ENCODE results near the gene LLGL1. TPM values are rescaled to one million over a fixed set of nuclear protein-coding genes. Genes with fewer than 3 reads are reported as not detected.

Gene LLGL1
- polyA plus RNA-seq, 2 of the 4 experiments (the other 2 are of a cell fraction) = 11.2 to 19.3 TPM

DNA sequence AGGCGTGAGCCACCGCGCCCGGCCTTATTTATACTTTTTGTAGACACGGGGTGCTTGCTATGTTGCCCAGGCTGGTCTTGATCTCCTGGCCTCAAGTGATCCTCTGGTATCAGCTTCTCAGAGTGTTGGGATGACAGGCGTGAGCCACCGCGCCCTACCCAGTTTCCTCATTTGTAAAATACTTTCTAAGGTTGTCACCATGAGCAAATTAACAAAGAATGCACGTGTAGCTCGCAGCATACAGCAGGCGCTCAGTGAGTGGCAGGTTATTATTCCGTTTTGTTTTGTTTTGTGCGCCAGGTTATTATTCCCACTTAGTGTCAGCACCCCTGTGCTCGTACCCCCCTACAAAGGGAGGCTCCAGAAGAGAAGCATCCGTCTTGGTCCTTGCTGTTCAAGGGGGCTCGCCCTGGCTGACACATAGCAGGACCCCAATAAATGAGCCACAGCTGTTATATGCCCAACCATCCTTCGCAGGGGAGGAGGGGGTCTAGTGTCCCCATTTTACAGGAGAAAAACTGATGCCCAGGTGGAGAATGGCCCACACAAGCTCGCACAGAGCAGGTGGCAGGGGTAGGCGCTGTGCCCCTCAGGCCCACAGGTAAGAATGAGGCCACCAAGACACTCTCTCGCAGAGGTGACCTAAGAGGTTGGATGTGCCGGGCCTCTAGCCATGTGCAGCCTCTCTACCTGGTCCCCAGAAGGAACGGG is 34.3 kb downstream of the LLGL1 start:
- ATAC-seq (peak; percentile 1; a peak in 5 of 6 replicates), DNase-seq (ENCODE audit: low read depth in 1 of 2, low spot score in 1 of 2) (peak in 1 of 2 experiments; percentile 69), FAIRE-seq (no peak)
- Histone ChIP-seq H3K4me3 (peak overlapping the region; percentile 76), H3K27ac (peak overlapping the region; percentile 84 to 91), H3K4me1 (peaks cover 31% of the 10 kb centered on the region), H3K9me3 (no peaks in the 10 kb centered on the region), H3K4me2 (peak overlapping the region; percentile 94)
- ChIA-PET CTCF (interaction anchor here (0.7 to 8.5 kb wide), 6 partner anchors 12 to 62 kb away, joined by 3 to 59 read pairs (median 6); no protein-coding TSS in a partner anchor), POLR2A (interaction anchor here (0.7 kb wide), 1 partner anchor 36 kb away, joined by 6 read pairs; no protein-coding TSS in a partner anchor)
- TF ChIP-seq TFCP2L1 (CRISPR knock-in tag; IDR thresholded peaks at IDR 0.05) (peak; percentile 15; the same call in 1 of the 2 replicates), FOSL2 (IDR thresholded peaks at IDR 0.05) (no peak), FOSL2 (CRISPR knock-in tag; IDR thresholded peaks at IDR 0.05) (peak; percentile 37; the same call in 1 of the 2 replicates), ZC3H11A (IDR thresholded peaks at IDR 0.05) (no peak)
- 36% methylated on average over 22 of the region's 22 CpGs for WGBS (ENCODE audit: missing lambda C conversion rate)

DNA sequence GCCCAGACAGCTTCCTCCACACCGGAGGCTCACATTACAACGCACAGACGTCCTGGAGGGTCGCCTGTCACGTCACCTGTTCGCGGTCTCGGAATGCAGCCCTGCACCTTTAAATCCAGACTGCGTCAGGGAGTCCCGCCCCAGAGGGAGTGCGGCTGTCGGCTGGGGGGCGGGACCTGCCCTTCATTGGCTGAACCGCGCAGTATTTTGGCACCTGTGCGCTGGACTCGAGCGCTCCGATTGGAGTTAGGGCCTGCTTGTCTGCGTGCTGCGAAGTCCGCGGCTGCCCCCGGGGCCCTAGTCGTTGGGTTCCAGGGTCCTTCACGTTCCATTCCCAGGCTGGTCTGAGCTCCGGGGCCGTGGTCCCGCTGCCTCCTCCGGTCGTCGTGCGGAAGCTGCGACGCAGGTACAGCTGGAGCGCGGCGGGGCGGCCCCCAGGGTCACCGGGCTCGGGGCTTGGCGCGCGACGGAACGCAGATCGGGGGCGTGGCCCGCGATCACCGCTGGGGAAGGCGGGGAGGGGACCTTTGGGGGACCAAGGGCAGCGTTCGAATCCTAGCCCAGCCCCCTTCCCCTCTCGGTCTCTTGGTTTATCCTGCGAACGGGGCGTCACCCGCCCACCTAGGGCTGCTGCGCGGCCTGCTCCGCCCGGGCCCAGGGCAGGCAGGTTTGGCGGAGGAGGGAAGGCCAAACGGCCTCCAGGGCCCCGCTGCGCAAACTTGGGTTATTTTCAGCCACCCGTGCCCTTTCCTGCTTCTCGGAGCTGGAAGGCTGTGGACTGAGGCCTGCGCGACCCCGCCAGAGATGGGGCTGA is 35.1 kb downstream of the LLGL1 start, which contains the start of gene MIEF2:
Gene MIEF2 (plus strand): TSS at position 331 of the 814 bp plus-strand sequence. CDS start 2,059 bp downstream, outside the sequence.
- DNase-seq (ENCODE audit: low read depth in 1 of 2, low spot score in 1 of 2) (peak; percentile 96 to 100), ATAC-seq (peak; percentile 72 to 88), FAIRE-seq (peak; percentile 81)
- 0% methylated on average over 21 of the region's 72 CpGs for WGBS (ENCODE audit: missing lambda C conversion rate)
- Histone ChIP-seq H3K9me3 (no peaks in the 10 kb centered on the region), H3K4me1 (peaks cover 31% of the 10 kb centered on the region), H3K27ac (peak within 1 kb of the TSS; percentile 84 to 91), H3K4me3 (peak within 1 kb of the TSS; percentile 76), H3K4me2 (peak within 1 kb of the TSS; percentile 94)
- ChIA-PET CTCF (interaction anchor here (1.5 to 8.5 kb wide), 4 partner anchors 12 to 61 kb away, joined by 4 to 59 read pairs (median 15); no protein-coding TSS in a partner anchor), POLR2A (interaction anchor here (0.6 to 1.2 kb wide), 2 partner anchors 54 to 117 kb away, joined by 3 read pairs; partner anchors contain the start of genes EVPLL, SMCR8 and TOP3A)
- TF ChIP-seq POLR2A (IDR thresholded peaks at IDR 0.05; ENCODE audit: low read length) (peak; percentile 51), NFE2L2 (conservative IDR thresholded peaks at IDR 0.05; ENCODE audit: low read length) (no peak), ZNF302 (CRISPR knock-in tag; IDR thresholded peaks at IDR 0.05) (no peak), ESRRA (IDR thresholded peaks at IDR 0.05; ENCODE audit: borderline replicate concordance, low read length) (no peak), RARB (CRISPR knock-in tag; IDR thresholded peaks at IDR 0.05) (no peak), KDM5A (IDR thresholded peaks at IDR 0.05) (no peak), TFCP2L1 (CRISPR knock-in tag; IDR thresholded peaks at IDR 0.05) (no peak), PHF8 (IDR thresholded peaks at IDR 0.05; ENCODE audit: borderline replicate concordance, low read depth) (peak; percentile 92), CHD2 (IDR thresholded peaks at IDR 0.05; ENCODE audit: low read length, partially characterized antibody) (no peak), CEBPB (IDR thresholded peaks at IDR 0.05) (no peak), RAD21 (conservative IDR thresholded peaks at IDR 0.05 in 1 of 2, IDR thresholded peaks at IDR 0.05 in 1 of 2) (no peak), HOXB13 (CRISPR knock-in tag; IDR thresholded peaks at IDR 0.05; ENCODE audit: low read depth) (no peak), BHLHE40 (IDR thresholded peaks at IDR 0.05; ENCODE audit: low read depth, low read length) (no peak), KDM1A (IDR thresholded peaks at IDR 0.05; ENCODE audit: low read depth) (no peak), FOXS1 (CRISPR knock-in tag; IDR thresholded peaks at IDR 0.05) (no peak), EP300 (IDR thresholded peaks at IDR 0.05) (no peak), NPAS2 (CRISPR knock-in tag; IDR thresholded peaks at IDR 0.05; ENCODE audit: borderline replicate concordance) (no peak), RCOR1 (IDR thresholded peaks at IDR 0.05; ENCODE audit: low read depth, low read length) (no peak), SMC3 (IDR thresholded peaks at IDR 0.05) (no peak), HDAC2 (IDR thresholded peaks at IDR 0.05) (peak; percentile 33; the same call in 1 of the 2 replicates), RFX5 (IDR thresholded peaks at IDR 0.05) (no peak), EHF (CRISPR knock-in tag; IDR thresholded peaks at IDR 0.05) (no peak), JUN (IDR thresholded peaks at IDR 0.05) (0 out of 5 replicates have a peak, but pooled peaks of 1 of the 2 experiments have one; percentile 28), POLR2AphosphoS2 (conservative IDR thresholded peaks at IDR 0.05; ENCODE audit: low read length) (no peak), CHD4 (IDR thresholded peaks at IDR 0.05; ENCODE audit: borderline replicate concordance) (no peak)
- TF ChIP-seq, protein P1, sequence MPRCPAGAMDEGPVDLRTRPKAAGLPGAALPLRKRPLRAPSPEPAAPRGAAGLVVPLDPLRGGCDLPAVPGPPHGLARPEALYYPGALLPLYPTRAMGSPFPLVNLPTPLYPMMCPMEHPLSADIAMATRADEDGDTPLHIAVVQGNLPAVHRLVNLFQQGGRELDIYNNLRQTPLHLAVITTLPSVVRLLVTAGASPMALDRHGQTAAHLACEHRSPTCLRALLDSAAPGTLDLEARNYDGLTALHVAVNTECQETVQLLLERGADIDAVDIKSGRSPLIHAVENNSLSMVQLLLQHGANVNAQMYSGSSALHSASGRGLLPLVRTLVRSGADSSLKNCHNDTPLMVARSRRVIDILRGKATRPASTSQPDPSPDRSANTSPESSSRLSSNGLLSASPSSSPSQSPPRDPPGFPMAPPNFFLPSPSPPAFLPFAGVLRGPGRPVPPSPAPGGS (IDR thresholded peaks at IDR 0.05) = 0 out of 3 replicates have a peak, but pooled peaks have one; percentile 24
- TF ChIP-seq, protein P2, sequence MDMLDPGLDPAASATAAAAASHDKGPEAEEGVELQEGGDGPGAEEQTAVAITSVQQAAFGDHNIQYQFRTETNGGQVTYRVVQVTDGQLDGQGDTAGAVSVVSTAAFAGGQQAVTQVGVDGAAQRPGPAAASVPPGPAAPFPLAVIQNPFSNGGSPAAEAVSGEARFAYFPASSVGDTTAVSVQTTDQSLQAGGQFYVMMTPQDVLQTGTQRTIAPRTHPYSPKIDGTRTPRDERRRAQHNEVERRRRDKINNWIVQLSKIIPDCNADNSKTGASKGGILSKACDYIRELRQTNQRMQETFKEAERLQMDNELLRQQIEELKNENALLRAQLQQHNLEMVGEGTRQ (IDR thresholded peaks at IDR 0.05) = peak; percentile 61
- TF ChIP-seq, protein P3, sequence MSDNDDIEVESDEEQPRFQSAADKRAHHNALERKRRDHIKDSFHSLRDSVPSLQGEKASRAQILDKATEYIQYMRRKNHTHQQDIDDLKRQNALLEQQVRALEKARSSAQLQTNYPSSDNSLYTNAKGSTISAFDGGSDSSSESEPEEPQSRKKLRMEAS (IDR thresholded peaks at IDR 0.05) = no peak
- TF ChIP-seq, protein P4, sequence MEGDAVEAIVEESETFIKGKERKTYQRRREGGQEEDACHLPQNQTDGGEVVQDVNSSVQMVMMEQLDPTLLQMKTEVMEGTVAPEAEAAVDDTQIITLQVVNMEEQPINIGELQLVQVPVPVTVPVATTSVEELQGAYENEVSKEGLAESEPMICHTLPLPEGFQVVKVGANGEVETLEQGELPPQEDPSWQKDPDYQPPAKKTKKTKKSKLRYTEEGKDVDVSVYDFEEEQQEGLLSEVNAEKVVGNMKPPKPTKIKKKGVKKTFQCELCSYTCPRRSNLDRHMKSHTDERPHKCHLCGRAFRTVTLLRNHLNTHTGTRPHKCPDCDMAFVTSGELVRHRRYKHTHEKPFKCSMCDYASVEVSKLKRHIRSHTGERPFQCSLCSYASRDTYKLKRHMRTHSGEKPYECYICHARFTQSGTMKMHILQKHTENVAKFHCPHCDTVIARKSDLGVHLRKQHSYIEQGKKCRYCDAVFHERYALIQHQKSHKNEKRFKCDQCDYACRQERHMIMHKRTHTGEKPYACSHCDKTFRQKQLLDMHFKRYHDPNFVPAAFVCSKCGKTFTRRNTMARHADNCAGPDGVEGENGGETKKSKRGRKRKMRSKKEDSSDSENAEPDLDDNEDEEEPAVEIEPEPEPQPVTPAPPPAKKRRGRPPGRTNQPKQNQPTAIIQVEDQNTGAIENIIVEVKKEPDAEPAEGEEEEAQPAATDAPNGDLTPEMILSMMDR (IDR thresholded peaks at IDR 0.05) = no peak

Data from A549 (cell line).